Loucy (cell line): ENCODE data around the gene TMEM38A.
"Not testable (repeated sequence)": the region's sequence is repeated elsewhere in the genome, so short reads cannot be mapped to it uniquely, and the experiment has no call there.

Experiments used
- CTCF ChIP-seq: fragments of 200-600 bp; sonication (generic); conservative IDR thresholded peaks from 2 replicates; pipeline ENCODE4 v1.5.1; 2014; ENCODE audit warnings: mild to moderate bottlenecking, antibody characterized with exemption, low read length
- EZH2phosphoT487 ChIP-seq: fragments of 200-600 bp; IDR thresholded peaks from 2 replicates; pipeline ENCODE4 v1.6.1; 2018; ENCODE audit warnings: antibody characterized with exemption, mild to moderate bottlenecking, moderate library complexity, borderline replicate concordance

- not testable (repeated sequence) for TF ChIP-seq CTCF, EZH2phosphoT487
These were observed 51.4 kb downstream of the TMEM38A start for GRCh38 chr19:16712295-16712694.
